Endothelial cell of umbilical vein (primary cell): Measurements from ENCODE around the gene LLGL2. TPM values are rescaled to one million over a fixed set of nuclear protein-coding genes. Genes with fewer than 3 reads are reported as not detected.

Source experiments
- BruUV-seq: library from RNA; stranded (reverse); fragments of 400-500 nt; replicated peaks from 2 replicates; lab custom pipeline; 2021; lab: Mats Ljungman, UMichigan
- CTCF ChIA-PET: fragments of 300-600, 350-600 bp; sonication (Branson Sonifier 250); formaldehyde crosslinking; loops from one replicate; lab custom pipeline; 2021; ENCODE audit warnings: antibody characterized with exemption, inconsistent platforms; lab: Charles Lee
- POLR2A ChIA-PET: fragments of 300-600, 350-600 bp; sonication (Branson Sonifier 250); formaldehyde crosslinking; loops from one replicate; lab custom pipeline; 2021; ENCODE audit warnings: antibody characterized with exemption, inconsistent platforms; lab: Charles Lee
- DNase-seq: peaks from one replicate; pipeline ENCODE4 v3.0.0-alpha.2; 2011; ENCODE audit warnings: low read depth, low spot score
- FAIRE-seq: peaks from 2 replicates; lab custom pipeline; 2011; peaks lifted over from hg19 to GRCh38; lab: Jason Lieb, UNC
- H2AFZ ChIP-seq: 2 replicates; pipeline ENCODE4 v1.6.0; 2012; ENCODE audit warnings: low read depth, low read length, control low read depth, inconsistent platforms
- H3K27ac ChIP-seq: 2 replicates; pipeline ENCODE4 v1.5.1; 2011; ENCODE audit warnings: low read depth, mild to moderate bottlenecking, control low read depth, low read length, moderate library complexity; ENCODE audit not compliant: insufficient read depth
- H3K27me3 ChIP-seq, 2 experiments: 2 replicates each; pipeline versions ENCODE4 v1.6.0 to v1.6.1; 2011; ENCODE audit warnings: low read length in 2 of 2, mixed read lengths in 1 of 2; ENCODE audit not compliant: control insufficient read depth in 2 of 2, insufficient read depth in 2 of 2
- H3K36me3 ChIP-seq, 2 experiments: 2 replicates in 1 of 2; 3 replicates in 1 of 2; pipeline ENCODE4 v1.5.1; 2011; ENCODE audit warnings: low read length in 2 of 2, mild to moderate bottlenecking in 1 of 2, moderate library complexity in 1 of 2; ENCODE audit not compliant: control insufficient read depth in 2 of 2, insufficient read depth in 2 of 2; ENCODE audit errors: extremely low read depth in 1 of 2
- H3K4me1 ChIP-seq: 3 replicates; pipeline ENCODE4 v1.5.1; 2011; ENCODE audit warnings: mild to moderate bottlenecking, low read length; ENCODE audit not compliant: control insufficient read depth, insufficient read depth; ENCODE audit errors: extremely low read depth
- H3K4me2 ChIP-seq: 2 replicates; pipeline ENCODE4 v1.6.1; 2011; ENCODE audit warnings: low read length, control low read depth, mixed read lengths; ENCODE audit not compliant: insufficient read depth
- H3K4me3 ChIP-seq, 3 experiments: fragments of 200-600 bp in 1 of 3; sonication (generic), shearing (Covaris generic) in 1 of 3; replicated peaks in 1 of 3; 2 replicates each; pipeline ENCODE4 v1.5.1; 2011 to 2016; ENCODE audit warnings: control low read depth in 3 of 3, low read length in 3 of 3, mild to moderate bottlenecking in 2 of 3, inconsistent platforms in 1 of 3, low read depth in 1 of 3, moderate library complexity in 1 of 3; ENCODE audit not compliant: insufficient read depth in 1 of 3
- H3K79me2 ChIP-seq: 2 replicates; pipeline ENCODE4 v1.6.0; 2012; ENCODE audit warnings: low read length, inconsistent platforms; ENCODE audit not compliant: control insufficient read depth, insufficient read depth
- H3K9ac ChIP-seq: replicated peaks from 2 replicates; pipeline ENCODE3; 2011; ENCODE audit warnings: low read length, control low read depth; ENCODE audit not compliant: insufficient read depth; ENCODE audit errors: extremely low read depth
- H3K9me1 ChIP-seq: replicated peaks from 3 replicates; pipeline ENCODE4 v1.6.0; 2011; ENCODE audit warnings: mild to moderate bottlenecking, low read length; ENCODE audit not compliant: control insufficient read depth, insufficient read depth; ENCODE audit errors: extremely low read depth
- H3K9me3 ChIP-seq: replicated peaks from 2 replicates; pipeline ENCODE4 v1.5.1; 2012; ENCODE audit warnings: low read length, inconsistent platforms; ENCODE audit not compliant: control insufficient read depth, insufficient read depth
- H4K20me1 ChIP-seq: replicated peaks from 2 replicates; pipeline ENCODE3; 2011; ENCODE audit warnings: mild to moderate bottlenecking, low read length; ENCODE audit not compliant: control insufficient read depth, insufficient read depth; ENCODE audit errors: extremely low read depth
- EZH2 ChIP-seq: IDR thresholded peaks from 2 replicates; pipeline ENCODE4 v1.6.1; 2012; ENCODE audit warnings: borderline replicate concordance, low read depth, mild to moderate bottlenecking, moderate library complexity, low read length, inconsistent platforms; ENCODE audit not compliant: severe bottlenecking
- FOS ChIP-seq: IDR thresholded peaks from 2 replicates; pipeline ENCODE4 v1.6.1; 2011; ENCODE audit warnings: mild to moderate bottlenecking, low read length, moderate library complexity, borderline replicate concordance; ENCODE audit not compliant: insufficient read depth
- GATA2 ChIP-seq: IDR thresholded peaks from 2 replicates; pipeline ENCODE4 v1.7.0; 2011; ENCODE audit warnings: low read depth, mild to moderate bottlenecking, moderate library complexity, mixed read lengths, low read length; ENCODE audit not compliant: insufficient read length, insufficient read depth
- JUN ChIP-seq: IDR thresholded peaks from 2 replicates; pipeline ENCODE4 v1.6.1; 2011; ENCODE audit warnings: borderline replicate concordance, low read depth; ENCODE audit not compliant: insufficient read length, insufficient read depth
- MYC ChIP-seq: IDR thresholded peaks from one replicate; pipeline ENCODE4 v1.6.1; 2011; ENCODE audit warnings: mild to moderate bottlenecking, low read depth, low read length
- POLR2A ChIP-seq: IDR thresholded peaks from 2 replicates; pipeline ENCODE4 v1.6.1; 2012; ENCODE audit warnings: low read depth, mild to moderate bottlenecking, control low read depth, low read length
- POLR2AphosphoS5 ChIP-seq: IDR thresholded peaks from 2 replicates; pipeline ENCODE4 v1.6.1; 2012; ENCODE audit warnings: low read depth, mild to moderate bottlenecking, control low read depth, low read length, moderate library complexity; ENCODE audit not compliant: insufficient read depth
- dilution Hi-C: fragments of 300-500 bp; cut with MboI; formaldehyde crosslinking; loops from one replicate; pipeline ENCODE4 v1.15.0; 2019; ENCODE audit warnings: low sequenced_read_pairs; ENCODE audit not compliant: extremely low pct_ligation_motif_present
- intact Hi-C: fragments of 100-400 bp; cut with micrococcal nuclease; formaldehyde crosslinking; loops from one replicate; pipeline ENCODE4 v1.10.0; 2022
- polyA plus RNA-seq, 4 experiments: library from polyadenylated mRNA; depleted of rRNA in 3 of 4; stranded (reverse) in 3 of 4; unstranded in 1 of 4; fragments of >200 nt; gene quantifications; 2 replicates each; pipeline versions ENCODE4 v1.2.1 to v1.2.3, GENCODE V29; 2011 to 2012; ENCODE audit warnings: missing spikeins in 1 of 4
- total RNA-seq: library from RNA; stranded (reverse); gene quantifications from 2 replicates; pipeline ENCODE4 v1.2.3, GENCODE V29; 2021
- TF ChIP-seq, protein P1 (sequence below), 2 donors: IDR thresholded peaks; 1 replicate in 1 of 2; 2 replicates in 1 of 2; pipeline ENCODE4 v1.5.1; 2011; ENCODE audit warnings: low read length in 2 of 2, mild to moderate bottlenecking in 2 of 2, moderate library complexity in 2 of 2, control low read depth in 1 of 2, inconsistent platforms in 1 of 2, low read depth in 1 of 2; ENCODE audit not compliant: insufficient read depth in 1 of 2; ENCODE audit errors: extremely low read depth in 1 of 2
- TF ChIP-seq, protein P2 (sequence below): IDR thresholded peaks from 2 replicates; pipeline ENCODE4 v1.6.1; 2011; ENCODE audit not compliant: insufficient read depth, insufficient read length

Gene LLGL2
- total and polyA plus RNA-seq, 2 donors (not counting 3 experiments of a cell fraction or from before 2014, with no cell fraction given), result 5.3 to 5.4 TPM

DNA sequence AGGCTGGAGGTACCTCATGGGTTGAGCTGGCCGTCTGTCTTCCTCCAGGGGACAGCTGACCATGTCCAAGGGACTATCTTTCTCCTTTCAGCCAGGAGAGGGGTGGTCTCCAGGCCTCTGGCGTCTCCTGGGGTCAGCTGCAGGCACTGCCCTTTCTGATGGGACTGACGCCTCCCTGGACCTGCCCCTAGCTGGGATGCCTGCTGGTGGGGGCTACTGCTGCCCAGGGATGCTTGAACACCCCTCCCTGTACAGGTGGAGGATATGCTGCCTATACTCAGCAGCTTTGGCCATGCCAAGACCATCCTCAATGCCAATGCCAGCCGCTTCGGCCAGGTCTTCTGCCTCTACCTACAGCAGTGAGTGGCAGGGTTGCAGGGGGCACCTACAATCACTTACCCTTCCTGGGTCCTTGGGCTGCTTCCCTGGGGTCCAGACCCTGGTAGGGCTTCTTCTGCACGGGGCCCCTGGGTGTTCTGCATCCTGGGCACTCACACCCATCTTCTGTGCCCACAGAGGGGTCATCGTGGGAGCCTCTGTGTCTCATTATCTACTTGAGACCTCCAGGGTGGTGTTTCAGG lies 66.3 kb downstream of the LLGL2 start:
- Histone ChIP-seq H3K9me3 (no peaks in the 10 kb centered on the region), H3K4me3 (no peak overlapping the region), H3K4me2 (no peak overlapping the region), H4K20me1 (no peaks in the 10 kb centered on the region), H3K27me3 (no peaks in the 10 kb centered on the region), H3K9ac (no peak overlapping the region), H3K36me3 (no peaks in the 10 kb centered on the region), H3K4me1 (peaks cover 3% of the 10 kb centered on the region), H2AFZ (no peak overlapping the region), H3K9me1 (no peaks in the 10 kb centered on the region), H3K79me2 (no peaks in the 10 kb centered on the region), H3K27ac (no peak overlapping the region)
- ChIA-PET CTCF (interaction anchor here (1.0 to 4.9 kb wide), 2 partner anchors 10 to 75 kb away, joined by 4 to 29 read pairs; partner anchors contain the start of gene TSEN54), POLR2A (no interaction called here)
- intact Hi-C loops, result no loop called here
- no TSS peak for BruUV-seq
- TF ChIP-seq GATA2 (no peak), FOS (no peak), EZH2 (no peak), POLR2AphosphoS5 (no peak), POLR2A (no peak), JUN (no peak), MYC (no peak)
- TF ChIP-seq, protein P1, sequence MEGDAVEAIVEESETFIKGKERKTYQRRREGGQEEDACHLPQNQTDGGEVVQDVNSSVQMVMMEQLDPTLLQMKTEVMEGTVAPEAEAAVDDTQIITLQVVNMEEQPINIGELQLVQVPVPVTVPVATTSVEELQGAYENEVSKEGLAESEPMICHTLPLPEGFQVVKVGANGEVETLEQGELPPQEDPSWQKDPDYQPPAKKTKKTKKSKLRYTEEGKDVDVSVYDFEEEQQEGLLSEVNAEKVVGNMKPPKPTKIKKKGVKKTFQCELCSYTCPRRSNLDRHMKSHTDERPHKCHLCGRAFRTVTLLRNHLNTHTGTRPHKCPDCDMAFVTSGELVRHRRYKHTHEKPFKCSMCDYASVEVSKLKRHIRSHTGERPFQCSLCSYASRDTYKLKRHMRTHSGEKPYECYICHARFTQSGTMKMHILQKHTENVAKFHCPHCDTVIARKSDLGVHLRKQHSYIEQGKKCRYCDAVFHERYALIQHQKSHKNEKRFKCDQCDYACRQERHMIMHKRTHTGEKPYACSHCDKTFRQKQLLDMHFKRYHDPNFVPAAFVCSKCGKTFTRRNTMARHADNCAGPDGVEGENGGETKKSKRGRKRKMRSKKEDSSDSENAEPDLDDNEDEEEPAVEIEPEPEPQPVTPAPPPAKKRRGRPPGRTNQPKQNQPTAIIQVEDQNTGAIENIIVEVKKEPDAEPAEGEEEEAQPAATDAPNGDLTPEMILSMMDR (IDR thresholded peaks at IDR 0.05; ENCODE audit: extremely low read depth in 1 of 2, insufficient read depth in 1 of 2, low read depth in 1 of 2, low read length in 2 of 2), result no peak
- TF ChIP-seq, protein P2, sequence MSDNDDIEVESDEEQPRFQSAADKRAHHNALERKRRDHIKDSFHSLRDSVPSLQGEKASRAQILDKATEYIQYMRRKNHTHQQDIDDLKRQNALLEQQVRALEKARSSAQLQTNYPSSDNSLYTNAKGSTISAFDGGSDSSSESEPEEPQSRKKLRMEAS, result no peak
- DNase-seq, result no peak
- FAIRE-seq, result no peak
- dilution Hi-C loops, result no loop called here
